H1 (cell line): ENCODE data around the gene TEAD4. TPM values are rescaled to one million over a fixed set of nuclear protein-coding genes. Genes with fewer than 3 reads are reported as not detected.

Experiments
- HDAC6 ChIP-seq: IDR thresholded peaks from one replicate; pipeline ENCODE4 v1.7.1; 2012; ENCODE audit warnings: low read depth, mild to moderate bottlenecking, inconsistent platforms, low read length, moderate library complexity
- POU5F1 ChIP-seq: IDR thresholded peaks from 2 replicates; pipeline ENCODE4 v1.6.1; 2011; ENCODE audit warnings: low read depth, mild to moderate bottlenecking, low read length, moderate library complexity
- SRF ChIP-seq: IDR thresholded peaks from 2 replicates; pipeline ENCODE4 v1.6.1; 2011; ENCODE audit warnings: mild to moderate bottlenecking, low read depth, low read length, moderate library complexity
- polyA plus RNA-seq, 7 experiments: library from polyadenylated mRNA; depleted of rRNA in 3 of 7; stranded (reverse) in 5 of 7; unstranded in 2 of 7; fragments of >200 nt in 5 of 7; fragments of 200-250 nt in 2 of 7; gene quantifications; 1 replicate in 5 of 7; 2 replicates in 1 of 7; 4 replicates in 1 of 7; pipeline versions ENCODE4 v1.2.1 to v1.2.3, GENCODE V29; 2011 to 2013; ENCODE audit warnings: missing spikeins in 2 of 7, mixed read lengths in 2 of 7
- total RNA-seq: library from RNA; stranded (reverse); fragmentation: NEBNext Ultra II Directional; extraction: Animal tissue kit (Norgen Biotek cat#: 25700); gene quantifications from 2 replicates; pipeline ENCODE4 v1.2.1, GENCODE V29; 2021
- TF ChIP-seq, protein P1 (sequence below): IDR thresholded peaks from 2 replicates; pipeline ENCODE4 v1.6.1; 2012; ENCODE audit warnings: low read length, inconsistent platforms

The TEAD4 gene
- total and polyA plus RNA-seq, 2 of the 8 experiments (the other 6 are each of a cell fraction or from before 2014, with no cell fraction given), result 56.7 to 116 TPM

DNA sequence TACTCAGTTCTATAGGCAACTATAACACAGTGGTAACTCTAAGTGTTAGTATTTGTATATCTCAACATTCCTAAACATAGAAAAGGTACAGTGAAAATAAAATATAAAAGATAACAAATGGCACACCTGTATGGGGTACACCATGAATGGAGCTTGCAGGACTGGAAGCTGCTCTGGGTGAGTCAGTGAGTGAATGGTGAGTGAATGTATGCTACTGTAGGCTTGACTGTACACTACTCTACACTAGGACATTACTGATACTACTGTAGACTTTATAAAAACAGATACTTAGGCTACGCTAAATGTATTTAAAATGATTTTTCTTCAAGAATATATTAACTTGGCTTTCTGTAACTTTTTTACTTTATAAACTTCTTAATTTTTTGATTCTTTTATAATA, 25.5 kb downstream of the TEAD4 start (continued):
- TF ChIP-seq, protein P1, sequence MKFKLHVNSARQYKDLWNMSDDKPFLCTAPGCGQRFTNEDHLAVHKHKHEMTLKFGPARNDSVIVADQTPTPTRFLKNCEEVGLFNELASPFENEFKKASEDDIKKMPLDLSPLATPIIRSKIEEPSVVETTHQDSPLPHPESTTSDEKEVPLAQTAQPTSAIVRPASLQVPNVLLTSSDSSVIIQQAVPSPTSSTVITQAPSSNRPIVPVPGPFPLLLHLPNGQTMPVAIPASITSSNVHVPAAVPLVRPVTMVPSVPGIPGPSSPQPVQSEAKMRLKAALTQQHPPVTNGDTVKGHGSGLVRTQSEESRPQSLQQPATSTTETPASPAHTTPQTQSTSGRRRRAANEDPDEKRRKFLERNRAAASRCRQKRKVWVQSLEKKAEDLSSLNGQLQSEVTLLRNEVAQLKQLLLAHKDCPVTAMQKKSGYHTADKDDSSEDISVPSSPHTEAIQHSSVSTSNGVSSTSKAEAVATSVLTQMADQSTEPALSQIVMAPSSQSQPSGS, result no peak
- TF ChIP-seq SRF, result no peak
- no peak for TF ChIP-seq POU5F1
- TF ChIP-seq HDAC6, result no peak
